Embryonic facial prominence (tissue), 1 donor: Measurements from ENCODE around the gene MOB3B.

Experiments used
- DNase-seq: peaks from one replicate; pipeline ENCODE4 v3.0.0-alpha.2; 2016; ENCODE audit errors: extremely low spot score

MOB3B gene

DNA sequence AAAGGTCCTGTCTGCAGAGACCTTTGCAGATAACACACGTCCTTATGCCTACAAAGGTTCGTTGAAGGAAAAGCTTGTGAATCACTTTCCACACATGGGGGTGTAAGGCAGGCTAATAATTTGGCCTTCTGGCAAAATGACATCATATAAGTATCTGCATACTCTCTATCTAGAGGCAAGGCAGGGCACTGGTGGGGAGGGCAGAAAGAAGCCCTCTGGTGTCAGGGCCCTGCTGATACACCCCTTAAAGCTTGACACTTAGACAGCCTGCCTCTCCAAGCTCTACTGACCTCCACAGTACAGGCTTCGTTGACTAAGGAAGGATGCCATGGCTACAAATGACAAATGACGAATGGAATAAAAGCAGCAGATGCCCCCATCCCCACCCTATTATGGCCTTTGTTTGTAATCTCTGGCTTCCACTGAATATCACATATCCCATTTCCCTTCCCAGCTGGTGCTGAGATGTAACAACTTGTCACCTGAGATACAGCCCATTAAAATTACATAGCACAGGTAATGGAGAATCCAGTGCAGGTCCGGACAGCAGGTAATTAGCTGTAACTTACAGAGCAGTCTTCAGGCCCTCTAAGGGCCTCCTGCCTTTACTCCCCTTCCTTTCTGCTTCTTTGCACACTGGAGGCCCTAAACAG lies 82.5 kb downstream of the MOB3B start:
- no peak for DNase-seq

DNA sequence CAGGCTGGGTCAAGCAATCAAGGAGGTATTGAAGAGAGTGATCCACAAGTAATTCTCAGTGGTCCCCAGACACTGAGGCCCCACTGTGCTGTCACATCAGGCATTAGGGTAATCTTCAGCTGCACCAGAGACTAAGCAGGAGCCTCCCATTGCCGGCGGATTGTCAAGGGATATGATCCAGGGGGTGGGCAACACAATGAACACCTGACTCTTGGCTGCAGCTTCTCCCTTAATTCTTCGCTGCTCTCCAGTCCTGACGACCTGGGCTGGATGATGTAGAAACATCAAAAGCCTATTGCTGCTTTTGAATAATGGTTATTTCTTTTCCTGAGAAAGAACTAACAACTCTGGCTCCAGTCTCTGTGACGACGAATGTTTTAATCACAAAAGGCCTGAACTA lies 83.9 kb downstream of the MOB3B start:
- DNase-seq, result no peak

DNA sequence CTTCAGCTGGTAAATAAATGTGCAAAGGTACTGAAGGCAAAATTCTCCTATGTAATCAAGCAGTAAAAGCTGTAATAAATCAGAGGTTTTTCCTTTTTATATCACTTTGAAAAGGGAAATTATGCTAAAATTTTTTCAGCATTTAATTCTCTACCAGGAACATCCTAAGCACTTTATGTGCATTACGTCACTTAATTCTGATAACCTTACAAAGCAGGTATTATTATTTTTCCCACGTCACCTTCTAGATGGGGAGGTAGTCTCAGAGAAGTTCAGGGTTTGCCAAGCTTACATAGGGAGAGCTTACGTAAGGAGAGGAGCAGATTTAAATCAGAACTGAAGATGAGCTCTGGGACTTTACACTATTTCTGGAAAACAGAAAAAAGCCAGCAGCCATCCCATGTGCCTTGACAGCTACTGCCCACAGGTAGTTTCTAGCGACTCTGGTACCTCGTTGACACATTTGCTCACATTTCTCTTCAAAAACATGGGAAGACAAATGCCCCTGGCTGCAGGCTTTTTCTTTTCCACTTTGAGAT lies 84.5 kb downstream of the MOB3B start:
- no peak for DNase-seq

DNA sequence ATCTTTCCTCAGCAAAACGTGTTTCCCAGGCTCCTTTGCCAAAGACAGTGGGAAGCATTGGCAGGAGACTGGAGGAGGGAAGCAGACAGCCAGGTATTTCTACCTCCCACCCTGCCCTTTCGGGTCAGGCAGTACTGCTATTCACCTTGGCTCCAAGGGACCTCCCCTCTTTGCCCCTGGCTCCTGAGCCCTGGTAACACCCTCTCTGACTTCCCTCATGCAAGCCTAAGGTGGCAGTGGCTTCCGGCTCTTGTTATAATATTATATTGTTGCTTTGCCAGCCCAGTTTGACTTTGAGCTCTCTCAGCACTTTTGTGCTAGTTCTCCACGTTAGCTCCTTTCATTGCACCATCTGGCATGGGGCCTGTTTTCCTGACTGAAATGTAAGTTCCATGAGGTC lies 87.2 kb downstream of the MOB3B start:
- no peak for DNase-seq

DNA sequence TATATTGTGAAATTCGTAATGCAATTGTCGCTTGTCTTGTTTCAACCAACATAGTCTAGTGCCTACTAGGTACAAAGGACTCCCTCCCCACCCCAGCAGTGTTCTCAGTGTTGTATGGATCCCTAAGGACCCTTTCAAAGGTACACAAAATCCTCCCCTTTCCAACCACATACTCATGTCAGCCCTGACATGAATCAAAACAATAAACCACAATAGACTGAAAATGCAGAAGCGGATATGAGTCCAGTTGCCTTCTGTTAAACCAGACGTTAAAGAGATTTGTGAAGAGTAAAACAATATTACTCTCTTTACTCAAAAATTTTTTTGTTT lies 87.9 kb downstream of the MOB3B start:
- DNase-seq, result no peak

DNA sequence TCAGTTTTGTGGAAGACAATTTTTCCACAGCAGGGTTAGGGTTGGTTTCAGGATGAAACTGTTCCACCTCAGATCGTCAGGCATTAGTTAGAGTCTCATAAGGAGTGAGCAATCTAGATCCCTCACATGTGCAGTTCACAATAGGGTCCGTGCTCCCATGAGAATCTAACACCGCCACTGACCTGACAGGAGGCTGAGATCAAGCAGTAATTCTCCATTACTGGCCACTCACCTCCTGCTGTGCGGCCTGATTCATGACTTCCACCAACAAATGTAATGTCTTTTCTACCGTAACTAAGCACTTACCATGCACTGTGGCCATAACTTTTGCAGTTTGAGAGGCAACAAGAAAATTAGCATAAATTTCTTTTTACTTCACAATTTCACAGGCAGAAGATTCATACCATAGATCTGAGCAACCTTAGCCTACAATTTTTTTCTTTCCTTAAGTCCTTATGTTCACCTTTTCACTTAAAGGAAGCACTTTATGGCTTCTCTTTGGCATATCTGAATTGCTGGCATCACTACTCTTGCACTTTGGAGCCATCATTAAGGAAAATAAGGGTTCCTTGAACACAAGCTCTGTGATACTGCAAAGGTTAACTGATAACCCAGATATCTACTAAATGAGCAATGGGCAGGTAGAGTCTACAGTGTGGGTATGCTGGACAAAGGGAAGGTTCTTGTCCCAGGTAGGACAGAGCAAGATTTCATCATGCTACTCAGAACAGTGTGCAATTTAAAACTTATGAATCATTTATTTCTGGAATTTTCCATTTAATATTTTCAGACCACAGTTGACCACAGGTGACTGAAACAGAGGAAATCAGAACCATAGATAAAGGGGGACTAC lies 88.5 kb downstream of the MOB3B start:
- DNase-seq, result no peak

DNA sequence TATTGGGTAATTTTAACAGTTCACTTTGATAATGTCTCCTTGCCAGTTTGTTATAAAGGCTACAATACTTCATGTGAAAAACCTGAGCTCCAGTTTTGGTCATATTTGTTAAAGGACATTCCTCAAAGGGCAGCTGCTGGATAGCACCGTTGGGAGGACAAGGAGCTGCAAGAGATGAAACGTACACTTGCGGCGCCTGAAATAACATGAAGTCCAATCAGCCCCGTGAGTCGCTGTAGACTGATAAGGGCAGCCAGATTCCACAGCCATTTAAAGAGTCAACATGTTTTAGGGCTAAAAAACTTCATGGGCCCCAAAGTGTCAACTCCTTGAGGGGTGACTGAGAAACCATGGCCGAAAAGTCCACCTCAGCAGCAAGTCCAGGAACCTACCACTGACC lies 91.1 kb downstream of the MOB3B start:
- DNase-seq, result no peak

DNA sequence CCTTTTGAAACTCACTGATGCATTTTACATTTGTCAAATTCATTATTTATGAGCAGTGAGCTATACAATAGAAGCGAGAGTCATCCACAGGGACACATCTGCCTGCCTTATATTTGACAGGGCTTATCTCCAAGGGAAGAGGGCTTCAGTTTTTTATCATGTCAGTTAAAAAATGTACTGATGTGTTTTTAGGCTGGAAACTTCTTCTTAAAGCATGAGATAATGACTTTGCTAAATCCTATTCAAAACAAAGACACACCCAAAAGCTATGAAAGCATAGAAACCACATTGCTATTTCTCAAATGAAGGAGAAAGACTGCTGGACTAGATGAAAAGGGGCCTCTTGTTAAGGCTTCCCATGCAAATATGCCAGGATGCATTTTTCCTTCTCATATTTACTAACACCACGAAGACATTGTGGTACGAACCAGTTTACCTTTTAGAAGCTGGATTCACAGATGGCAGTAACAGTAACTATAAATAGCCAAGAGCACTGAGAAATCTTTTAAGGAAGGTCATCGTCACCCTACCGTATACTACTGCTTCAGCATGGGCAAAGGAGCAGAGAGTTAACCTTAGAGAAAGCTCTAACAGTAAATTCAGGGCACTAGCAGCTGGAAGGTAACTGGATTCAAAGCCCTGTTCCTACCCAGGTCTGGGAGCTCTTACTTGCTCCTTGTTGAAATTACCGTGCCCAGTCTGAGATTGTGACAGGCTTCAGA lies 91.8 kb downstream of the MOB3B start:
- no peak for DNase-seq

DNA sequence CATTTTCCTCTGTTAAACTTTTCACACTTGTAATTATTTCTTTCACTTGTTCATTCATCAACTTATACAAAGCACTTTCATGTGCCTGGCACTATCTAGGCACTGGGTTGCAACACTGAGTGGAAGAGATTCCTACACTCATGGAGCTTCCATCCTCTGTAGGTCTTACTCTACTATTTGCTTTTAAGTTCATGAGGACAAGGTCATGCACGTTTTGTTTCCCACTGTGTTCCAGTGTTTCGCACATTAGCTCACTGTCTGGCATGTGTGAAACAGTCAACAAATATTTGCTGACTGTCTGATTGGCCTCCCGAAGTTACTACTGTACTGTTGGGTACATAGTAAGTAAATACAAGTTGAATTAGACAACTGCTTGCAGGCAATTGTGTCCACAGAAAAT lies 93.4 kb downstream of the MOB3B start:
- DNase-seq, result no peak

DNA sequence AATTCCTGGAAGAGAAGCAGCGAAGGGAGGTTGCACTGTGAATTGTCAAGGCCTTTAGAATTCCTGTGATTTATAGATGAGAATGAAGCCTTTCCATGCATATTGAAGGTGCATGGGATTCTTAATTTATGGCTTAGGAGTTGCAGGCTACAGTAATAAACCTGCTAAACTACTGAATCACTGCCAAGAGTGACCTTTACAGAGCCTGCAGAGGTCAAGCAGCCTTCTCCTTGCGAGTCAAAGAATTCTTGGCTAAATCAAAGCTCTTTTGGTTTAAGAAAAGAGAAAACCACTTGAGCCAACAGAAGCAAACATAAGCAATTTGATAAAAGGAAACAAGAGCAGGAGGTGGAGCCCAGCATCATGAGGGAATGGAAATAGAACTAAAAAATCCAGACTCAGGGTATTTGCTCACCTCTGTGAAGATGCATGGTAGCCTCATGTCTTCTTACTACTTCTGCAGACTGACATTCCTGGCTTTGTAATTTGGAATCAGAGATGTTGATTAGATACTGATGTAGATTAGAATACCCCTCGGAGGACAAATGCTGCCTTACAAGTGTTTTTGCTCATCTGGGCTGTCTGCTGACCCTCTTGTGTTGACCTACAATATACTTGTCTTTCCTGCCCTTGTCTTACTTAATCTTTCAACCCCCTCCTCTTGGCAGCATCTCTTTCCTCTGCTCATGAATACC lies 95.8 kb downstream of the MOB3B start:
- DNase-seq, result no peak

DNA sequence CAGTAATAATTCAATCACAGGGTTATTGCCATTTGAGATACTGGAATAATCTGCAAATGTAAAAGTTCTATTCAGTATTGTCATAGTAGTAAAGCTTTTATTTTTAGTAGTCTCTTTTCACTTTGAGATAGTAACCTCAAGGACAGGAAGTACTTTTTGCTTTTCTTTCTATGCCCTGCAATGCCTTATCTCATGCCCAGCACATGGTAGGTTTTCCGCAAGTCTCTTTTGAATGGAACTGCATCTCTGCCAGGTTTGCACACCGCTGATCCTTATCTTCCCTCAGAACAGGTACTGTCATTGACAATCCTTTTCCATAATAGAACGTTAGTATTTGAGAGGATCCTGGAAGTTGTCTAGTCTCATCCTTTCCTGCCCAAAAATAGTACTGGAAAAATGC lies 97.3 kb downstream of the MOB3B start:
- no peak for DNase-seq

DNA sequence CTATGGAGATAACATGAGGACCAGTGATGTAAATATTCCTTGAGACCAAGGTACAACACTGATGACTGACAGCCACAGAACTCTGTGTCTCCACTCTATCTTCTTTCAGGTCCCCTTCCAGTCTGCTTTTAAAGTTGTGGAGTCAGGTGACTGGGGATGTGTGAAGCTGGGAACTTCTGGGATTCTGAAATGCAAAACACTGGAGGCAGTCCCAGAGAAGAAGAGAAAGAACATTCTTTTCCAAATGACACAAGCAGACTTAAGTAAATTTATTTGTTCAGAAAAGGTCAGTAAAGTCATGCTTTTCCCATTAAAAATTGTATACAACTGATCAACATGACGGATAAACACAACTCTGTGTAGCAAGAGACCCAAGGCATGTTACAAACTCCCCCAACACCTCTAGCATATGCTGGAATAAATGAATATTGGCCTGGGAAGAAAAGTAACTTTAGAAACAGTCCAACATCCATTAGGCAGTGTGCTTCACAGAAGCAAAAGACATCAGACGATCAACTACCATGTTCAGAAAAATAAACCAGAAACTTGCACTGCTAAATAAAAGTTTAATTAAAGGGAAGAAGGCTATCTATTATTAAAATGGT lies 98.0 kb downstream of the MOB3B start:
- DNase-seq, result no peak

DNA sequence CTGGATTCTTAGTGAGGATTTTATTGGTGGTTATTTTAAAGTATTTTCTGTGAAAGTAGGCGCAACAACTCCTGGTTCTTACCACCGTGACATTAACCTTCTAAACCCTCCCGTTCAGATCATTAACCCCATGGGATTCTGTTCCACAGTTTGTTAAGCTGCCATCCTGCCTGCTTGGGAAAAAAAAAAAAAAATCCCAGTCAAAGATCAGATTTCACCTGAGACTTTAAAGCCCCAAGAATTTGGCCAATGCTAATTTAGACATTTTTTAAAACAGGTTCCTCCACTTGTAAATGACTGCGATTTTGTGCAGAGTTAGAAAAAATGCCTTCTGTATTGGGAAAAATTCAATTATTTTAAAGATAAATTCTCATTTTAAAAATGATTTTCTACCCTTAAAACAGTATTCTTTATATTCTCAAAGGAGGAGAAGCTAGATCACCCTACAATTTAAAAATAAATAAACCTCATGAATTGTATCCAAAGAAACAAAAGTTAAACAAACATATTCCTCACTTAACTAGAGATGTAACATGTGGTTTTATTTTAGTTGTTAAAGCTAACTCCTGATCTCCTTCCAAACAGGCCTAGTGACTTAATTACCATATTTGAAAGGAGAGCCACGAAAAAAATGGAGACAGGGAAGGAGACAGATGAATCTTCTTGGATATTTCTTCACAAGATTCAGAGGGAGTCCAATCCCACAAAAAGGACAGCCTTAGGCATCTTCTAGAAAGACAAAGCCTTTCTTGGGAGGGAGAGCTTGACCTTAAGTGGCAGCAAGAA lies 98.7 kb downstream of the MOB3B start:
- no peak for DNase-seq

DNA sequence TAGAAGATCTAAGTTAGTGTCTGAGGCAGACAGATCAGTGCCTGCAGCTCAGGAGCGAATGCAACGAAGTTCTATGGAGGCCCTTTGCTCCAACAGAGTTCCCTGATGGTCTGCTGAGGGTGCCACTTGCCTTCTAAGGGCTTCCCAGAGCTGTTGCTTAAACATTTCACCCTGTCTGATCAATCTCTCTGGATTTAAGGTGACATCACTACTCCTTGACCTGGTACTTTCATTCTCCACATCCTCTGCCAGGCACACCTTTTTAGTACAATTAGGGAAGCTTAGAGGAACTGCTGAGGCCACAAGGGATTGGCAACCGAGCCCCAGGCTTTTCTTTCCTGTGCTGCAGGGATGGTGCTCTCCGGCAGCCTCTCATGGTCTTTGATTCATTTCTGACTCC lies 99.7 kb downstream of the MOB3B start:
- DNase-seq, result no peak

DNA sequence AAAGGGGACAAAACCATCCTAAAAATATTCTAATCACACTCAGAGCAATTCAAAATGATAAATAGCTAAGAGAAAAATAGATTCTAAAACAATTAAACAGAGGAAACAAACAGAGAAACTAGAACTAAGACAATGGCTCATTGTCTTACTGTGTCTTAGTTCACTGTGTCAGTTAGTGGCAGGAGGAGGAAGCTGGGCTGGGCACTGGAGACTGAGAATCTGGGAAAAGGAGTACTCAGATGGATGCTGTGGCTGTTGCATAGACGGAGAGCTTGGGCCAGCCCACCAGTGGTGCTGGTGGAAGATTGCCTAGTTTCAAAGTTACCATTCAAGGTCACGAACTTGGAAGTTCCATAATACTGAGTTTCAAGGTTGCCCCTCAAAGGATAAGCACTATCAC lies 100.2 kb downstream of the MOB3B start:
- DNase-seq, result no peak

DNA sequence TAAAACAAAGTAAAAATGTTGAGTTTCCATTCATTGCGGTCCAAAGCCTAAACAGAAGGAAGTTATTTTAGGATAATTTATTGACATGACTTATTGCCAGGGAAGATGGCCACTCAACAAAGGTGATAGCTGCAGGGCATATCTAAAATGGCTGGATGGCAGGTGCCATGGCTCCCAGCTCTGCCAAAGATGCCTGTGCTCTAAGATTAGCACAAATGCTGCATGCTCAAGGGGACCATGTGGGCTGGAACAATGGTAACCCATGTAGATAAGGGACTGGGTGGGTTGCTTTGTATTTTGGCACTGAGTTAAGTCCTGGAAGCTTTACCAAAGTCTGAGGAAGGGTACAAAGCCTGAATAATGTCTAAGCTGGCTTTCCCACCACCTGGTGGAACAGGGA lies 101.1 kb downstream of the MOB3B start:
- DNase-seq, result no peak

DNA sequence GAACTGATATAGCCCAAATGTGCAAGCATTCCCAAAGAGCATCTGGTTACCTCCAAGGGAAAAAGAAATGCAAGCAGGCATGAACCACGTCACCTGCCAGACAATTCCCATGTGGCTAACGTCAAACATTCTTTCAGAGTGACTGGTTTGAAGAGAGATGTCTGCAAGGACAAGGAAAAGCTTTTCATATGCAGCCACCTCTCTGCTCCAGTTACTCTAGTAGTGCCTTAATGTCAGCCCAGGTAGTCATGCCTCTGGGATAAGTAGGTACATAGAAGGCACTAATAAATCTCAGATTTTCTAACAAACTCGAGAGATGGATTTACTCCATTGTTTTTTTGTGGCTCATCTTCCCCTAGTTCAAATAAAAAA lies 102.4 kb downstream of the MOB3B start:
- DNase-seq, result no peak

DNA sequence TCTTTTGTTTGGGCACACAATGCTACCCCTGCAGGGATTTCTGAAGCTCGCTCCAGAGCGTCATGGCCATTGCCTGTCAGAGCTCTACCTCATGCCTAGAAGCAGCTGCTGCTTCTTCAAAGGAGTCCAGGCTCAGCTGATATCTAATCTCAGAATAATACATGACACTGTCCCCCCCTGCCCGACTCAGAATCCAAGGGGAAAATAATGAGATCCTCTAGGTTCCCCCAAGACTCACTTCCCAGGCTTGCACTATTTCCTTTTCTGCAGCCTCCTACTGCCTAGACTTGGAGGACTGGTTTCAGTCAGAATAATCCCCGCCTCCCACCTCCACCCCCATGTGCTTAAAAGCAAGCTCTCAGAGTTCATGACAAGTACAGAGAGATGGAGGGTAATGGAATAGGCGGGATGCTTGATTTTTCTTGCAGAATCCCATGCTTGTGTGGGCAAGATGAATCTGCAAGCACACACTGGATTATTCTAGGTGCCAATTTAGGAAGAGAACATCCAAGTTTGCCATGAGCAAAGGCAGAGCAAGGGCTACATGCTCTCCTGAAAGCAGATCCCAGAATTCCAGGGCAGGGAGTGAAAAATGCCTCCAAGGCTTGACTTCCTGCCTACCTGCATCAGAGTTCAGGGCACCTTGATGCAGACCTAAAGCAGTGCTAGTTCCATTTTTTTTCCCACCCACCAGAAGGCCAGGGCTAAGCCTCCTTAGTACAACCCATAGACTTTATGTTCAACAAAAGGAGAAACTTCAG lies 102.9 kb downstream of the MOB3B start:
- DNase-seq, result no peak

DNA sequence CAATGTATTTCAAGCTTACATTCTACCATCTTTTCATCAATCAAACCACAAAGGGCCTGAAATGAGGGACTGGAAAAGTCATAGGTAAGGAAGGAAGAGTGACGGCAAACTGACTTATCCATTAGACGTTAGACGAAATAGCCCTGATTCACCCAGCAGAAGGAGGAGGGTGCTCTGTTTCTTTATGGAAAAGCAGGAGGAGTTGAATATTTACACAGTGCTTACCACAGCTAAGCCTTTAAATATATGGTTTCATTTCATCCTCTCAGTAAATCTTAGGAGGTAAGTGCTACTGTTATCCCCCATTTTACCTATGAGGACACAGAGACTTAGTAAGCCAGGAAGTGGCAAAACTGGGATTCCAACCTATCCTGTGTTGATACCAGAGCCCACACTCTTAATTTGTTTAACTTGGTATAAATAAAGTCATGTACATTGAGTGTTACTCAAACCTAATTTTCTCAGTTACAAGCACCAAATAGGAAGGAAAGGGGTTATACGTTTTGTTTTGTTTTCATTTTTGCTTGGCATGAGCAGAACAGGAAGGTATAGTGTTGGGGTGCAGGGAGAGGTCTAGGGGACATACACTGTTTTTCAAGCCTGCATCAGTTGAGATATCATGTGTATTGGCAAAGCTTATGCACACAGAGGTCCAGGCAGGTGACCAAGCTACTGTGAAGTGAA lies 103.6 kb downstream of the MOB3B start:
- no peak for DNase-seq
